Gastroesophageal sphincter (tissue), 4 donors: Measurements from ENCODE around the gene ENDOD1. TPM values are rescaled to one million over a fixed set of nuclear protein-coding genes. Genes with fewer than 3 reads are reported as not detected.
A peak's percentile ranks its signal among the peaks of the same experiment; 100 is the strongest.
"Not testable (repeated sequence)": the region's sequence is repeated elsewhere in the genome, so short reads cannot be mapped to it uniquely, and the experiment has no call there.

Source experiments
- ATAC-seq: fragments of 150-250 bp; one replicate; pipeline ENCODE4 v1.9.1; 2016; ENCODE audit warnings: mild to moderate bottlenecking, moderate library complexity
- H3K27ac ChIP-seq, 4 donors: fragments of 200-600 bp; sonication (generic) in 3 of 4; 1 replicate in 3 of 4; 2 replicates in 1 of 4; pipeline ENCODE4 v1.5.1; 2016 to 2019
- H3K27me3 ChIP-seq: fragments of 200-600 bp; sonication (generic); one replicate; pipeline ENCODE4 v1.5.1; 2019
- H3K36me3 ChIP-seq, 2 donors: fragments of 200-600 bp; sonication (generic); one replicate each; pipeline ENCODE4 v1.5.1; 2019; ENCODE audit warnings: control low read depth in 1 of 2
- H3K4me1 ChIP-seq, 3 donors: fragments of 200-600 bp; sonication (generic); 1 replicate in 2 of 3; 2 replicates in 1 of 3; pipeline ENCODE4 v1.5.1; 2016 to 2019; ENCODE audit warnings: control low read depth in 2 of 3
- H3K4me3 ChIP-seq, 2 donors: fragments of 200-600 bp; sonication (generic); one replicate each; pipeline ENCODE4 v1.5.1; 2019; ENCODE audit warnings: mild to moderate bottlenecking in 1 of 2, moderate library complexity in 1 of 2
- H3K9me3 ChIP-seq, 3 donors: fragments of 200-600 bp; sonication (generic); one replicate each; pipeline ENCODE4 v1.5.1; 2017 to 2019; ENCODE audit warnings: control low read depth in 2 of 3
- EP300 ChIP-seq: sonication (generic); formaldehyde crosslinking; IDR thresholded peaks from one replicate; pipeline ENCODE4 v1.6.1; 2017; ENCODE audit warnings: antibody characterized with exemption, mild to moderate bottlenecking
- POLR2A ChIP-seq, 2 donors: fragments of 450-650 bp; IDR thresholded peaks; one replicate each; pipeline ENCODE4 v1.6.1; 2017; ENCODE audit warnings: antibody characterized with exemption in 2 of 2, mild to moderate bottlenecking in 2 of 2, moderate library complexity in 1 of 2
- POLR2AphosphoS5 ChIP-seq: sonication (generic); formaldehyde crosslinking; IDR thresholded peaks from one replicate; pipeline ENCODE4 v1.6.1; 2017; ENCODE audit warnings: antibody characterized with exemption
- WGBS, 2 donors: methylation state at CpG; one replicate each; pipeline ENCODE4 v1.1.5; 2018; ENCODE audit warnings: low coverage in 1 of 2; 5-methylcytosine and 5-hydroxymethylcytosine counted together
- total RNA-seq, 4 donors: library from RNA; depleted of rRNA; stranded (reverse); fragments of >200 nt; gene quantifications; one replicate each; pipeline ENCODE4 v1.1.0, GENCODE V29; 2016
- TF ChIP-seq, protein P1 (sequence below), 4 experiments: fragments of 200-600 bp in 2 of 4; fragments of 450-650 bp in 2 of 4; sonication (generic) in 1 of 4; IDR thresholded peaks; one replicate each; pipeline ENCODE4 v1.5.1; 2017 to 2019; ENCODE audit warnings: antibody characterized with exemption in 4 of 4, mild to moderate bottlenecking in 2 of 4, moderate library complexity in 2 of 4

Gene ENDOD1
- total RNA-seq, 4 donors from 2014 or later: 34.6 to 68.3 (median 54.6) TPM

DNA sequence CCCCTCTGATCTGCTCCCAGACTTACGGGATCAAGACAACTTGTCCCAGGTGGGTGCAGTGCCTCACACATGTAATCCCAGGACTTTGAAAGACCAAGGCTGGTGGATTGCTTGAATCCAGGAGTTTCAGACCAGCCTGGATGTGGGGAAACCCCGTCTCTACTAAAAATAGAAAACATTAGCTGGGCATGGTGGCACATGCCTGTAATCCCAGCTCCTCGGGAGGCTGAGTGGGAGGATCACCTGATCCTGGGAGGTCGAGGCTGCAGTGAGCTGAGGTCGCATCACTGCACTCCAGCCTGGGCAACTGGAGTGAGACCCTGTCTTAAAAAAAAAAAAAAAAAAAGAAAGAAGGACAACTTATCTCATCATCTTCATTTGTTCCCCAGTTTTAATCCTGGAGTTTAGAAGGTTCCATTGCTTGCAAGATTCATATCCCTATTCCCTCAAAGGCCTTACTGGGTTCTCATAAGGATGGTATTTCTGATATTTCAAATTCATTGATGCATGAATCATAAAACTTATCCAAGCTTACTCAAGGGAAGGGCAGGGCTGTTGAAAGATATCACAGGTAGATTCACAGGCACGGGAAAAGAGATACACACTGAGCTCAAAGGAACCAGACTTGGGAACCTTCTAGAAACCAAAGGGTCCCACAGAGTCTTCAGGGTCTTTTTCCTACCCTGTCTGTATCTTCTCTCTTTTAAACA is 14.6 kb downstream of the ENDOD1 start:
- H3K9me3 ChIP-seq: no peaks in the 10 kb centered on the region
- 67 to 78% methylated on average over 2 to 5 of the region's 6 CpGs for WGBS, 2 donors
- no peak for ATAC-seq
- H3K4me3 ChIP-seq: no peak overlapping the region
- H3K36me3 ChIP-seq: peaks cover 0 to 8% of the 10 kb centered on the region in 2 donors
- no peak overlapping the region for H3K27ac ChIP-seq
- peaks cover 0 to 21% (median 3%) of the 10 kb centered on the region in 3 donors for H3K4me1 ChIP-seq
- TF ChIP-seq EP300 (no peak), POLR2AphosphoS5 (no peak), POLR2A (IDR thresholded peaks at IDR 0.05) (no peak)
- TF ChIP-seq, protein P1, sequence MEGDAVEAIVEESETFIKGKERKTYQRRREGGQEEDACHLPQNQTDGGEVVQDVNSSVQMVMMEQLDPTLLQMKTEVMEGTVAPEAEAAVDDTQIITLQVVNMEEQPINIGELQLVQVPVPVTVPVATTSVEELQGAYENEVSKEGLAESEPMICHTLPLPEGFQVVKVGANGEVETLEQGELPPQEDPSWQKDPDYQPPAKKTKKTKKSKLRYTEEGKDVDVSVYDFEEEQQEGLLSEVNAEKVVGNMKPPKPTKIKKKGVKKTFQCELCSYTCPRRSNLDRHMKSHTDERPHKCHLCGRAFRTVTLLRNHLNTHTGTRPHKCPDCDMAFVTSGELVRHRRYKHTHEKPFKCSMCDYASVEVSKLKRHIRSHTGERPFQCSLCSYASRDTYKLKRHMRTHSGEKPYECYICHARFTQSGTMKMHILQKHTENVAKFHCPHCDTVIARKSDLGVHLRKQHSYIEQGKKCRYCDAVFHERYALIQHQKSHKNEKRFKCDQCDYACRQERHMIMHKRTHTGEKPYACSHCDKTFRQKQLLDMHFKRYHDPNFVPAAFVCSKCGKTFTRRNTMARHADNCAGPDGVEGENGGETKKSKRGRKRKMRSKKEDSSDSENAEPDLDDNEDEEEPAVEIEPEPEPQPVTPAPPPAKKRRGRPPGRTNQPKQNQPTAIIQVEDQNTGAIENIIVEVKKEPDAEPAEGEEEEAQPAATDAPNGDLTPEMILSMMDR (IDR thresholded peaks at IDR 0.05): no peak
- no peaks in the 10 kb centered on the region for H3K27me3 ChIP-seq

DNA sequence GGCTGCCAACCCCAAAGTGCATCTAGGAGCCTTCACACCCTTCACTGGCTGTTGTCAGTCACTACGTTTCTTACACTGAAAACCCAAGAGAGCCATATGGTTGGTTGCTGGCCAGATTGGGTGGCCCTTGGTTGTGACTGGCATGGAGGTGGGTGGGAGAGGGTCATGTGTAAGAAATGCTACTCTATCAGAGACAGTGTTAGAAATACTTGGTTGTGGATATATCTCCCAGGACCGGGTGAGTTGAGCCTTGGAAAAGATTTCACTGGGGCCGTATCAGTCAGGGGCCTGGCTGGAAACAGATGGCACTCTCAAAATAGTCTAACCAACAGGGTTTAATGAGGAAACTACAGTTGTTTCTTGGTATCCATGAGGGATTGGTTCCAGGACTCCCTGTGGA is 15.2 kb downstream of the ENDOD1 start:
- H3K4me1 ChIP-seq: peaks cover 0 to 27% (median 9%) of the 10 kb centered on the region in 3 donors
- no peaks in the 10 kb centered on the region for H3K27me3 ChIP-seq
- 83 to 96% methylated on average over 1 to 3 of the region's 3 CpGs for WGBS, 2 donors
- H3K27ac ChIP-seq: no peak overlapping the region
- TF ChIP-seq POLR2A (IDR thresholded peaks at IDR 0.05) (no peak), EP300 (no peak), POLR2AphosphoS5 (no peak)
- TF ChIP-seq, protein P1 (IDR thresholded peaks at IDR 0.05): no peak
- no peak for ATAC-seq
- no peak overlapping the region for H3K4me3 ChIP-seq
- H3K36me3 ChIP-seq: peaks cover 0 to 13% of the 10 kb centered on the region in 2 donors
- H3K9me3 ChIP-seq: no peaks in the 10 kb centered on the region

DNA sequence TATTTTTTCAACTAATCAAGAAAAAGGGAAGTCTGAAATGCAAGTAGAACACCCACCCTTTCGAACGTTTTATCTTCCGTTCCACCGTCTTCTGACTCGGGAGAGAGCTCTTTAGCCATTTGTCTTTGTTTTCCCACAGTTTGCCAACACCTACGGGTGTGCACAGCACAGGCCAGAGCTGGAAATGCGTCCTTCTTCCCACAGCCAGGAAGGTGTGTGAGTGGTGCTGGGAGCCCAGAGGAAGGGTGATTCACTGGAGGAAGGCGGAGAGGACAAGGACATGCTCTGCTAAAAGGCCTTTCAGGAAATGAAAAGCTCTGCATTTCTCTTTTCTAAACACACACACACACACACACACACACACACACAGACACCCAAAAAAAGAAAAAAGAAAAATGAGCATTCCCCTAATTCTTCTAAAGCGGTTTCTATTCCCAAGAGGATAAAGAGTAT is 18.5 kb downstream of the ENDOD1 start:
- ATAC-seq: peak; percentile 80
- Histone ChIP-seq H3K4me1 (peaks cover 0 to 32% (median 9%) of the 10 kb centered on the region in 3 donors), H3K36me3 (peaks cover 0 to 14% of the 10 kb centered on the region in 2 donors), H3K9me3 (no peaks in the 10 kb centered on the region), H3K27me3 (no peaks in the 10 kb centered on the region), H3K27ac (peak overlapping the region in 3 of 4 donors; percentile 53 to 66 (median 60)), H3K4me3 (no peak overlapping the region)
- WGBS, 2 donors: 65 to 88% methylated on average over 1 to 8 of the region's 9 CpGs
- TF ChIP-seq POLR2AphosphoS5 (peak; percentile 18), EP300 (no peak)
- TF ChIP-seq, protein P1 (IDR thresholded peaks at IDR 0.05): no peak

DNA sequence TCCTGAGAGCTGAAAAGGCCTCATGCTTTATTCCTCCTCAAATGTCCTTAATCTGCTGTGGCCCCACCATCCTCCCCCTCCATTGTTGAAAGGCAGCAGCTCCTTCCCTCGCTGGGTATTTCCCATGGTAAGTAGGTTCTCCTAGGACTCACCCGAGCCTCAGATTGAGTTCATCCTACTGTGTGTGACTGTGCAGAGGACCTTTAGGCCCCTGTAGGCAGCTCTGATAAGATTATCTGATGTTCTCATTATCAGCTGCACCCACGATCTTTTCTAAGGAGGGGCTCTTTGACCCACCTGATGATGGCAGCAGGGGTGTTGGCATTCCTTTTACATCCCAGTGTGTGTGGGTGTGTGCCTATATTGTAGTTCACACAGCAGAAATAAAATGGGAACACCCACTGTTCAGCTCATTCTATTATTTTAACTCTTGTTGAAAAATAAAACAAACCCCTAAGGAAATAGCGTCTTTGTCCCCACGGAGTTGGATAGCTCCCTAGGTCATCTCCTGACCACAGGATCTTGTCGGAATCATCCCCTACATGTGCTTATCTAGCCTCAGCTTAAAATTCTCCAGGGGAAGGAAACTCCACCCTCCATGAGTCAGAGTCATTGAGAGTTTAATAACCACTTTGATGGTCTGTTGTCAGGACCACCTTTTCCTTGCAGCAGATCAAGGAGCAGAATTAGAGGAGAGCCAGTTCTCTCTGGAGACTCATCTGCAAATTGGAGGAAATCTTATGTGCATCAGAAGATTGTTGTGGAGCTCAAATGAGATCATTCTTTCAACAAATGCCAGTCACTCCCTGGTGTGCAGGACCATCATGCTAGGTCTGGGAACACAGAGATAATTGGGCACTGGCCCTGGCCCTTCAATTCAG is 19.3 kb downstream of the ENDOD1 start:
- H3K4me1 ChIP-seq: peaks cover 0 to 32% (median 9%) of the 10 kb centered on the region in 3 donors
- ATAC-seq: peak; percentile 49
- no peaks in the 10 kb centered on the region for H3K9me3 ChIP-seq
- no peaks in the 10 kb centered on the region for H3K27me3 ChIP-seq
- H3K27ac ChIP-seq: peak overlapping the region in 3 of 4 donors; percentile 37 to 60 (median 53)
- peaks cover 0 to 14% of the 10 kb centered on the region in 2 donors for H3K36me3 ChIP-seq
- TF ChIP-seq POLR2AphosphoS5 (peak; percentile 21), EP300 (no peak)
- TF ChIP-seq, protein P1 (IDR thresholded peaks at IDR 0.05): no peak
- no peak overlapping the region for H3K4me3 ChIP-seq
- WGBS, 2 donors: 42 to 65% methylated on average over 3 to 5 of the region's 6 CpGs

DNA sequence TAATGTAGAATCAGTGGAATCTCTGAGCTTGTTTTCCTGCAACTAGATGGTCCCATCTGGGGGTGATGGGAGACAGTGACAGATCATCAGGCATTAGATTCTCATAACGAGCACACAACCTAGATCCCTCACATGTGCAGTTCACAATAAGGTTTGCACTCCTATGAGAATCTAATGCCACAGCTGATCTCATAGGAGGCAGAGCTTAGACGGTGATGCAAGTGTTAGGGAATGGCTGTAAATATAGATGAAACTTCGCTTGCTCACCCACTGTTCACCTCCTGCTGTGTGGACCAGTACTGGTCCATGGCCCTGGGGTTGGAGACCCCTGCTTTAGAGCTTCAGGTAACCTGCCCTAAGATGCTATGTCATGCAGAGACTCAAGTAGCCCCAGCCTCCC is 21.8 kb downstream of the ENDOD1 start:
- ATAC-seq, H3K4me3 ChIP-seq, H3K27me3 ChIP-seq, H3K9me3 ChIP-seq, H3K27ac ChIP-seq: not testable (repeated sequence)
- Histone ChIP-seq H3K4me1 (peaks cover 0 to 32% (median 9%) of the 10 kb centered on the region in 3 donors), H3K36me3 (peaks cover 0 to 14% of the 10 kb centered on the region in 2 donors)
- 94 to 100% methylated on average over 1 to 2 of the region's 3 CpGs for WGBS, 2 donors
